ELR (cell line): ENCODE data around the gene FOXN3.

Experiments used
- DNase-seq: peaks from one replicate; pipeline ENCODE4 v3.0.0-alpha.2; 2015; ENCODE audit warnings: low read depth

Gene FOXN3

GRCh38 chr14:89417091-89417464 is at the start of gene FOXN3:
TSS of gene FOXN3 (minus strand) at chr14:89417233. CDS start at chr14:89412476, 4,757 bp downstream.
- peak; percentile 82 for DNase-seq

- no peak for DNase-seq
Observed at GRCh38 chr14:89466484-89466883, 49.5 kb upstream of the FOXN3 start.

GRCh38 chr14:89465876-89466275 is 48.8 kb upstream of the FOXN3 start:
- no peak for DNase-seq

- DNase-seq, result no peak
Observed at GRCh38 chr14:89461256-89461655, 44.2 kb upstream of the FOXN3 start.

- no peak for DNase-seq
Observed at GRCh38 chr14:89458713-89459420, 41.8 kb upstream of the FOXN3 start.

- DNase-seq, result no peak
Observed at GRCh38 chr14:89457007-89457406, 40.0 kb upstream of the FOXN3 start.

- no peak for DNase-seq
Observed at GRCh38 chr14:89455412-89455811, 38.4 kb upstream of the FOXN3 start.

- no peak for DNase-seq
Observed at GRCh38 chr14:89454996-89455395, 38.0 kb upstream of the FOXN3 start.

GRCh38 chr14:89452281-89452680 is 35.2 kb upstream of the FOXN3 start:
- no peak for DNase-seq

GRCh38 chr14:89451229-89451628 is 34.2 kb upstream of the FOXN3 start:
- no peak for DNase-seq

- no peak for DNase-seq
Observed at GRCh38 chr14:89447182-89447944, 30.3 kb upstream of the FOXN3 start.

- peak; percentile 18 for DNase-seq
Observed at GRCh38 chr14:89445273-89445973, 28.4 kb upstream of the FOXN3 start.

GRCh38 chr14:89444516-89445125 is 27.6 kb upstream of the FOXN3 start:
- no peak for DNase-seq

GRCh38 chr14:89444044-89444443 is 27.0 kb upstream of the FOXN3 start:
- DNase-seq, result no peak

- peak; percentile 44 for DNase-seq
Observed at GRCh38 chr14:89443042-89443629, 26.1 kb upstream of the FOXN3 start.

GRCh38 chr14:89442280-89442679 is 25.2 kb upstream of the FOXN3 start:
- no peak for DNase-seq

- DNase-seq, result no peak
Observed at GRCh38 chr14:89440986-89441909, 24.2 kb upstream of the FOXN3 start.

- no peak for DNase-seq
Observed at GRCh38 chr14:89435892-89436656, 19.0 kb upstream of the FOXN3 start.

GRCh38 chr14:89435492-89435891 is 18.5 kb upstream of the FOXN3 start:
- no peak for DNase-seq

- no peak for DNase-seq
Observed at GRCh38 chr14:89432226-89432625, 15.2 kb upstream of the FOXN3 start.
